GM12872 (cell line): ENCODE measurements around the gene DCPS.

ENCODE experiments used
- CTCF ChIP-seq: IDR thresholded peaks from 3 replicates; pipeline ENCODE4 v1.5.1; 2011; ENCODE audit warnings: low read depth, mild to moderate bottlenecking, low read length, moderate library complexity; ENCODE audit not compliant: insufficient read depth

DCPS gene

GRCh38 chr11:126384449-126385070 is 80.7 kb downstream of the DCPS start:
- TF ChIP-seq CTCF = no peak

DNA sequence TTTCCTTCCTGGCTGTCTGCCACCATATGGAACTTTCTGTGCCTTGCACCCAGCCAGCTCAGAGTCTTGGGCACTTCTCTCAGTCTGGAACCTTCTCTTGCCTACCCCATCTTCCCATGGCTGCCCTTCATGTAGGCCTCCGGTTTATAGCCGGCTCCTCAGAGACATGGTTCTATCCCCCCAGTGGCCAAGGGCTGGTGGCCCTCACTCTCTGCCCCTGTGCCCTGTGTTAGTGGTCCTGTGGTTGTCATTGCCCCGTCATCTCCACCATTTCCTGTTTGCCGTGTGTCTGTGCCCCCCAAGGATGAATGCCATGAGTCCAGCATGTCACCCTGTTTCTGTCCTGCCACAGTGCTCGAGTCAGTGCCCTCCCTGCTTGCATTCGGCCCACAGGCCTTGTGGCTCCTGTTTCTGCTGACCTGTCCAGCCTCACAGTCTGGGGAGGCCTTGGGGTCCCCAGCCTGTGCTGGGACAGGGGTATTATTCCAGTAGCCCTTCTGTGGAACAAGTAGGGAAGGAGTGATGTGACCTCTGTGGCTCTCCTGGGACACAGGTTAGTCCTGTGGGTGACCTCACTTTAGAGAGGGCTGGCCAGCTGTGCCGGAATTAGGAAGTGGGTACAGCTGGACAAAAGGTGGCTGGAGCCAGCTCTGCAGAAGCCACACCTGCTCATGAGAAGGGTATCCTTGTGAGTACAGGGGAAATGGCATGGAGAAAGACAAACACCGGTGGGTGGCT is 82.3 kb downstream of the DCPS start:
- no peak for TF ChIP-seq CTCF

DNA sequence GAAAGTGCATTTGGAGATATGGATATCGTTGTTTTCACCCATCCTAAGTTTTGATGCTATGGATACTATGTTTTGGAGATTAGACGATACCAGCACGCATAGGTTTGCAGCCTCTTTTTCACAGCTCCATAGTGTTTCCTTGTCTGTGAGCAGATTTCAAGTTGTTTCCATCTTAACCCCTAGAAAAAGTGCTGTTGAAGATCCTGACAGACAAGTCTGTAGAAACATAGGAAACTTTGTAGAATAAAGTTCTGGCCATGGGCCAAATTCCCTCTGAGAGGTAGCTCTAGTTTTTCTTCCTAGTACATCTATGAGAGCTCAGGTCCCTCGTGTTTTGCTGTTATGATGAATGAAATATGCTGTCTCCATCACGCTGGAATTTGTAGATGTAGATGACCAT is 84.0 kb downstream of the DCPS start:
- no peak for TF ChIP-seq CTCF

DNA sequence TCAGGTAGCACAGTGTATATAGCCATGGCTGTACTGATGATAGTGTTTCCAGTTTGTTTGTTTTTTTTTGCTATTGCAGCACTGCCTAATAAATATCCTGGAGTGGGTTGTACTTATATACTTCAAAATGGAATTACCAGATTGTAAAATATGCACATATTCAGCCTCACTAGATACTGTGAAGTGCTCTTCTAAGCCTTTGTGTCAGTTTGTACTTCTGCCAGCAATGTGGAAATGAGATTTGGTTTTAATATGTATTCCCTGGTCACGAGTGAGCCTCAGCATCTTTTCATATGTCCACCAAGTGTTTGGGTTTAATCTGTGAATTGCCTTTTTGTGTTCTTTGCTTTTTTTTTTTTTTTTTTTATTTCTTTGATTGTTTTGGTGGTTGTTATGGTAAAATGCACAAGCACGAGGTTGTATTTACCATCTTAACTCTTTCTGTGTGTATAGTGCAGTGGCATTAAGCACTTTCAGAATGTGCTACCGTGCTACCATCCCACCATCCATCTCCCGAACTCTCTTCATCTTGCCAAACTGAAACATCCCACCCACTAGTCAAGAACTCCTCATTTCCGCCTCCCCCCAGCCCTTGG is 86.5 kb downstream of the DCPS start:
- no peak for TF ChIP-seq CTCF

- TF ChIP-seq CTCF = no peak
These were observed 87.6 kb downstream of the DCPS start for GRCh38 chr11:126391286-126391954.

- TF ChIP-seq CTCF = peak; percentile 29; the same call in 1 of the 3 replicates
These were observed 88.2 kb downstream of the DCPS start for GRCh38 chr11:126391970-126392632.

DNA sequence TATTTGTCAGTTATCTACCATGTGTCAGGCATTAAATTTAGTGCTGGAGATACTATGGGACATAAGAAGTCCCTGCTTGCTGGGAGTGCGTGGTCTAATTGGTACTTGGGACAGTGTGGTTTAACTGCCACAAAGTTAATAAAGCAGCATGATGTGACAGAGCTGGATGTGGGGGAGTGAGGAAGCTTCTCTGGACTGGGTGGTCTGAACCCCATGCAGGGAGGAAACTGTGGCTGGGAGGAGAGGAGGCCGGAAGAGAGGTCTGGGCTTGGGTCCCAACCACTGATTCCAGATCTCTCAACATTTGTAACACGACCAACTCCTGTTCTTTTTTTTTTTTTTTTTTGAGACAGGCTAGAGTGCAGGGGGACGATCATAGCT is 88.8 kb downstream of the DCPS start:
- no peak for TF ChIP-seq CTCF
